Body of pancreas (tissue), 4 donors: ENCODE results near the gene CBX4.

Experiments
- CTCF ChIP-seq, 7 experiments: fragments of 450-650 bp in 4 of 7; fragments of 200-600 bp in 3 of 7; sonication (generic) in 3 of 7; IDR thresholded peaks; one replicate each; pipeline ENCODE4 v1.5.1; 2016 to 2019; ENCODE audit warnings: antibody characterized with exemption in 7 of 7
- POLR2A ChIP-seq, 3 donors: fragments of 450-650 bp; IDR thresholded peaks; one replicate each; pipeline ENCODE4 v1.6.1; 2016; ENCODE audit warnings: antibody characterized with exemption in 3 of 3, mild to moderate bottlenecking in 2 of 3

GRCh38 chr17:79859676-79860615 is 20.7 kb upstream of the CBX4 start:
- TF ChIP-seq POLR2A (IDR thresholded peaks at IDR 0.05) = no peak
- no peak for TF ChIP-seq CTCF (IDR thresholded peaks at IDR 0.05)
